Measurements from ENCODE around the gene OR6C2.
"Not testable (repeated sequence)": the region's sequence is repeated elsewhere in the genome, so short reads cannot be mapped to it uniquely, and the experiment has no call there.

Gene OR6C2

GRCh38 chr12:55443776-55444175 lies at the start of gene OR6C2:
Gene OR6C2 (plus strand): TSS chr12:55444076. CDS start chr12:55452214, 8,138 bp downstream.
- DNase-seq: no peak

- DNase-seq: no peak
Measured at GRCh38 chr12:55396326-55396725, 47.5 kb upstream of the OR6C2 start.

GRCh38 chr12:55400229-55400628 lies 43.6 kb upstream of the OR6C2 start, which contains the start of gene OR6C65:
Gene OR6C65 (plus strand): TSS chr12:55400529. CDS start chr12:55400529, 0 bp downstream.
- DNase-seq: no peak

- DNase-seq: no peak
Measured at GRCh38 chr12:55407866-55408265, 36.0 kb upstream of the OR6C2 start.

- DNase-seq: not testable (repeated sequence)
Measured at GRCh38 chr12:55409133-55409532, 34.7 kb upstream of the OR6C2 start.

GRCh38 chr12:55412138-55412537 lies 31.7 kb upstream of the OR6C2 start:
- not testable (repeated sequence) for DNase-seq

GRCh38 chr12:55413498-55414388 lies 30.1 kb upstream of the OR6C2 start:
- DNase-seq: not testable (repeated sequence)

GRCh38 chr12:55414396-55414823 lies 29.5 kb upstream of the OR6C2 start:
- DNase-seq: not testable (repeated sequence)

- DNase-seq: not testable (repeated sequence)
Measured at GRCh38 chr12:55414889-55415288, 29.0 kb upstream of the OR6C2 start.

- no peak for DNase-seq
Measured at GRCh38 chr12:55416961-55417360, 26.9 kb upstream of the OR6C2 start.

- no peak for DNase-seq
Measured at GRCh38 chr12:55420307-55420962, 23.4 kb upstream of the OR6C2 start.

- DNase-seq: no peak
Measured at GRCh38 chr12:55425954-55426353, 17.9 kb upstream of the OR6C2 start, which contains the start of gene OR6C76. Gene OR6C76 (plus strand): TSS chr12:55426254. CDS start chr12:55426254, 0 bp downstream.

GRCh38 chr12:55428331-55429243 lies 15.3 kb upstream of the OR6C2 start:
- DNase-seq: no peak

GRCh38 chr12:55441233-55441632 lies 2.6 kb upstream of the OR6C2 start:
- not testable (repeated sequence) for DNase-seq

- no peak for DNase-seq
Measured at GRCh38 chr12:55445357-55445756, 1.5 kb downstream of the OR6C2 start.

GRCh38 chr12:55446326-55446725 lies 2.5 kb downstream of the OR6C2 start:
- no peak for DNase-seq

GRCh38 chr12:55448825-55449224 lies 4.9 kb downstream of the OR6C2 start:
- no peak for DNase-seq

GRCh38 chr12:55464926-55465325 lies 21.1 kb downstream of the OR6C2 start:
- not testable (repeated sequence) for DNase-seq

- DNase-seq: no peak
Measured at GRCh38 chr12:55467836-55468235, 24.0 kb downstream of the OR6C2 start.

GRCh38 chr12:55469291-55469690 lies 25.4 kb downstream of the OR6C2 start:
- no peak for DNase-seq

GRCh38 chr12:55470088-55470829 lies 26.4 kb downstream of the OR6C2 start, which contains the start of gene OR6C70:
Gene OR6C70 (minus strand): TSS chr12:55470138. CDS start chr12:55470138, 0 bp downstream.
- DNase-seq: no peak

GRCh38 chr12:55472264-55472663 lies 28.4 kb downstream of the OR6C2 start:
- DNase-seq: no peak
